ENCODE results near the gene SLC6A5. TPM values are rescaled to one million over a fixed set of nuclear protein-coding genes. Genes with fewer than 3 reads are reported as not detected.

The SLC6A5 gene
- total and polyA plus RNA-seq, 9 of the 15 experiments (the other 6 are each of a cell fraction or from before 2014, with no cell fraction given): 0.08 TPM; not detected in 8

DNA sequence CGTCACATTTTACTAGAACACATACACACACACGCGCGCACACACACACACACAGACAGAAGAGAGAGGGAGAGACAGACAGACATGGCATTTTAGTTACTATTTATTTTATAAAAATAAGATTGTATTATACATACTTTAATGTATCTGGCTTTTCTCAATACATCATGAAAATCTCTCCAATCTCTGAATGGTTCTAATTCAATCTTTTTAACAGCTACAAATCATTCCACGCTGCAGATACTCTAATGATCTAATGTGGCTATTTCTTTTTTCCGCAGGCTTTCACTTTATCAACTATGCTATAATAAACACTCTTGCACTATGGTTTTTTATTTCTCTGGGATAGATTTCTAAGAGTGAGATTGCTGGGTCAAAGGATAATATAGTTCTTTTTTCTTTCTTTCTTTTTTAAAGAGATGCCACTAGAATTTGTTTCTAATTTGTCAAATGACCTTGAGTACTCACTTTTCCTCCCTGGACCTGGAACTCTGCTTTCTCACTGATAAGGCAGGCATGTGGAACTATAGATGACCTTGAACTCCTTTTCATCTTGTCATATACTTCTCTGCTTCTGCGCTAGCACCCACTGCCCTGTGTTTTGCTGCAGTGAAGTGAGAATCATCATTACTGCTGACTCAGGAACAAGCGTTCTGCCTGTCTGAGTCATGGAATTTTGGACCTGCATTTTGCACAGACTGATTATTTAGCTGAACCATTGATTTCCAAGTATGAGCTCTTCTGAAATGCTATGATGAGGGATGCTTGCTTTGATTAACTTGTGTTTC is 4.9 kb upstream of the SLC6A5 start:
- POLR2A ChIA-PET: interaction anchor here (0.6 to 1.9 kb wide), 3 partner anchors 8 to 16 kb away, joined by 3 to 8 read pairs (median 4); no protein-coding TSS in a partner anchor
- BruUV-seq (replicated peaks): no TSS peak
- TF ChIP-seq, protein P1, sequence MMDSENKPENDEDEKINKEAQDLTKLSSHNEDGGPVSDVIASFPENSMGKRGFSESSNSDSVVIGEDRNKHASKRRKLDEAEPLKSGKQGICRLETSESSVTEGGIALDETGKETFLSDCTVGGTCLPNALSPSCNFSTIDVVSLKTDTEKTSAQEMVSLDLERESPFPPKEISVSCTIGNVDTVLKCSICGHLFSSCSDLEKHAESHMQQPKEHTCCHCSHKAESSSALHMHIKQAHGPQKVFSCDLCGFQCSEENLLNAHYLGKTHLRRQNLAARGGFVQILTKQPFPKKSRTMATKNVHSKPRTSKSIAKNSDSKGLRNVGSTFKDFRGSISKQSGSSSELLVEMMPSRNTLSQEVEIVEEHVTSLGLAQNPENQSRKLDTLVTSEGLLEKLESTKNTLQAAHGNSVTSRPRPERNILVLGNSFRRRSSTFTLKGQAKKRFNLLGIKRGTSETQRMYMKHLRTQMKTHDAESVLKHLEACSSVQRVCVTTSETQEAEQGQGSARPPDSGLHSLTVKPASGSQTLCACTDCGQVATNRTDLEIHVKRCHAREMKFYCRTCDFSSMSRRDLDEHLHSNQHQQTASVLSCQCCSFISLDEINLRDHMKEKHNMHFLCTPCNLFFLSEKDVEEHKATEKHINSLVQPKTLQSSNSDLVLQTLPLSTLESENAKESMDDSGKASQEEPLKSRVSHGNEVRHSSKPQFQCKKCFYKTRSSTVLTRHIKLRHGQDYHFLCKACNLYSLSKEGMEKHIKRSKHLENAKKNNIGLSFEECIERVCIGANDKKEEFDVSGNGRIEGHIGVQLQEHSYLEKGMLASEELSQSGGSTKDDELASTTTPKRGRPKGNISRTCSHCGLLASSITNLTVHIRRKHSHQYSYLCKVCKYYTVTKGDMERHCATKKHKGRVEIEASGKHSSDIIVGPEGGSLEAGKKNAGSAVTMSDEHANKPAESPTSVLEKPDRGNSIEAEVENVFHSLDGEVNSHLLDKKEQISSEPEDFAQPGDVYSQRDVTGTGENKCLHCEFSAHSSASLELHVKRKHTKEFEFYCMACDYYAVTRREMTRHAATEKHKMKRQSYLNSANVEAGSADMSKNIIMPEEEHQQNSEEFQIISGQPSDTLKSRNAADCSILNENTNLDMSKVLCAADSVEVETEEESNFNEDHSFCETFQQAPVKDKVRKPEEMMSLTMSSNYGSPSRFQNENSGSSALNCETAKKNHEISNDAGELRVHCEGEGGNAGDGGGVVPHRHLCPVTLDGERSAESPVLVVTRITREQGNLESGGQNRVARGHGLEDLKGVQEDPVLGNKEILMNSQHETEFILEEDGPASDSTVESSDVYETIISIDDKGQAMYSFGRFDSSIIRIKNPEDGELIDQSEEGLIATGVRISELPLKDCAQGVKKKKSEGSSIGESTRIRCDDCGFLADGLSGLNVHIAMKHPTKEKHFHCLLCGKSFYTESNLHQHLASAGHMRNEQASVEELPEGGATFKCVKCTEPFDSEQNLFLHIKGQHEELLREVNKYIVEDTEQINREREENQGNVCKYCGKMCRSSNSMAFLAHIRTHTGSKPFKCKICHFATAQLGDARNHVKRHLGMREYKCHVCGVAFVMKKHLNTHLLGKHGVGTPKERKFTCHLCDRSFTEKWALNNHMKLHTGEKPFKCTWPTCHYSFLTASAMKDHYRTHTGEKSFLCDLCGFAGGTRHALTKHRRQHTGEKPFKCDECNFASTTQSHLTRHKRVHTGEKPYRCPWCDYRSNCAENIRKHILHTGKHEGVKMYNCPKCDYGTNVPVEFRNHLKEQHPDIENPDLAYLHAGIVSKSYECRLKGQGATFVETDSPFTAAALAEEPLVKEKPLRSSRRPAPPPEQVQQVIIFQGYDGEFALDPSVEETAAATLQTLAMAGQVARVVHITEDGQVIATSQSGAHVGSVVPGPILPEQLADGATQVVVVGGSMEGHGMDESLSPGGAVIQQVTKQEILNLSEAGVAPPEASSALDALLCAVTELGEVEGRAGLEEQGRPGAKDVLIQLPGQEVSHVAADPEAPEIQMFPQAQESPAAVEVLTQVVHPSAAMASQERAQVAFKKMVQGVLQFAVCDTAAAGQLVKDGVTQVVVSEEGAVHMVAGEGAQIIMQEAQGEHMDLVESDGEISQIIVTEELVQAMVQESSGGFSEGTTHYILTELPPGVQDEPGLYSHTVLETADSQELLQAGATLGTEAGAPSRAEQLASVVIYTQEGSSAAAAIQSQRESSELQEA (IDR thresholded peaks at IDR 0.05; ENCODE audit: low read depth): no peak
- TF ChIP-seq ZKSCAN1 (IDR thresholded peaks at IDR 0.05; ENCODE audit: low read depth, low read length) (no peak), TCF7 (IDR thresholded peaks at IDR 0.05; ENCODE audit: borderline replicate concordance) (no peak), PHTF2 (CRISPR knock-in tag; IDR thresholded peaks at IDR 0.05) (no peak), MAFG (tag; conservative IDR thresholded peaks at IDR 0.05) (peak; percentile 89), ELF2 (CRISPR knock-in tag; IDR thresholded peaks at IDR 0.05) (no peak), NRF1 (conservative IDR thresholded peaks at IDR 0.05 in 1 of 2, IDR thresholded peaks at IDR 0.05 in 1 of 2) (peak; percentile 58 to 61), NFE2 (IDR thresholded peaks at IDR 0.05; ENCODE audit: low read depth) (0 out of 2 replicates have a peak, but pooled peaks have one; percentile 12), C11orf30 (IDR thresholded peaks at IDR 0.05; ENCODE audit: low read depth) (peak; percentile 94), NFE2L1 (tag; IDR thresholded peaks at IDR 0.05; ENCODE audit: borderline replicate concordance, low read depth) (no peak), CTCF (IDR thresholded peaks at IDR 0.05 in 2 of 3, conservative IDR thresholded peaks at IDR 0.05 in 1 of 3; ENCODE audit: insufficient read depth in 2 of 3, low read depth in 1 of 3, low read length in 3 of 3) (no peak), ESRRA (IDR thresholded peaks at IDR 0.05; ENCODE audit: borderline replicate concordance, low read depth) (peak; percentile 87), ZNF316 (IDR thresholded peaks at IDR 0.05) (peak; percentile 96)

More for the DNA sequence above, 4.9 kb upstream of the SLC6A5 start:
- Histone ChIP-seq H3K4me1 (replicated peaks in 1 of 2; ENCODE audit: control insufficient read depth in 2 of 2, insufficient read depth in 2 of 2, low read length in 2 of 2) (peaks cover 3 to 22% of the 10 kb centered on the region in 2 experiments; a peak in 3 of 5 replicates), H3K9ac (ENCODE audit: insufficient read depth in 1 of 2, low read depth in 2 of 2, low read length in 2 of 2) (no peak overlapping the region), H3K79me2 (ENCODE audit: control insufficient read depth, insufficient read depth, low read length) (no peaks in the 10 kb centered on the region), H3K36me3 (ENCODE audit: control insufficient read depth, insufficient read depth, low read length) (no peaks in the 10 kb centered on the region), H2AFZ (ENCODE audit: low read depth, low read length) (no peak overlapping the region), H3K9me3 (replicated peaks; ENCODE audit: control insufficient read depth, insufficient read depth, low read depth, low read length) (no peaks in the 10 kb centered on the region), H3K4me3 (no peak overlapping the region), H3K27me3 (ENCODE audit: control insufficient read depth in 2 of 2, insufficient read depth in 2 of 2, low read length in 2 of 2) (peaks cover 22 to 42% of the 10 kb centered on the region in 2 experiments), H4K20me1 (replicated peaks; ENCODE audit: control insufficient read depth, insufficient read depth, low read length) (no peaks in the 10 kb centered on the region), H3K9me1 (ENCODE audit: control insufficient read depth, insufficient read depth, low read length) (no peaks in the 10 kb centered on the region), H3K4me2 (ENCODE audit: insufficient read depth, low read length) (no peak overlapping the region), H3K27ac (ENCODE audit: extremely low read depth, low read depth, low read length) (no peak overlapping the region)
- in situ Hi-C loops (cut with MboI) (no loop called here), intact Hi-C loops (cut with micrococcal nuclease) (loop anchor here (5.0 kb wide), 2 partner anchors 77 to 207 kb away; partner anchors contain the start of gene PRMT3)
- CTCF ChIA-PET (ENCODE audit: low intra/inter-chr PET ratio): no interaction called here
- 1% methylated on average over 8 of the region's 8 CpGs for WGBS (ENCODE audit: insufficient coverage, low coverage, missing lambda C conversion rate)
- FAIRE-seq (peak; percentile 6), ATAC-seq (no peak), DNase-seq (ENCODE audit: extremely low read depth in 1 of 4, low spot score in 3 of 4) (peak in 2 of 4 experiments; percentile 14 to 20)

All from K562 (cell line).